Naive thymus-derived CD8-positive, alpha-beta T cell (primary cell): ENCODE results near the gene LRRC30. TPM values are rescaled to one million over a fixed set of nuclear protein-coding genes. Genes with fewer than 3 reads are reported as not detected.

Experiments
- ATAC-seq, 2 donors: fragments of 150-1000 bp; cut with Tn5 transposase in 1 of 2; sonication (Bioruptor Pico), chemical (Tn5 transposase) in 1 of 2; 1 replicate in 1 of 2; 2 replicates in 1 of 2; pipeline ENCODE4 v1.10.0; 2021; ENCODE audit warnings: mild to moderate bottlenecking in 2 of 2, moderate library complexity in 2 of 2
- POLR2A ChIA-PET: fragments of 350-600 bp; sonication (Branson Sonifier 250); formaldehyde crosslinking; loops from one replicate; lab custom pipeline; 2021; ENCODE audit warnings: antibody characterized with exemption; lab: Charles Lee
- DNase-seq, 10 donors: peaks; one replicate each; pipeline versions ENCODE4 v3.0.0 to v3.0.0-alpha.2; 2020 to 2022
- H3K27ac Mint-ChIP-seq, 10 donors: one replicate each; pipeline ENCODE4 v1.8.0; 2020 to 2022; ENCODE audit warnings: mild to moderate bottlenecking in 10 of 10, mixed read lengths in 10 of 10, moderate library complexity in 4 of 10, inconsistent platforms in 1 of 10
- H3K27me3 Mint-ChIP-seq, 5 donors: one replicate each; pipeline ENCODE4 v1.8.0; 2021 to 2022; ENCODE audit warnings: mixed read lengths in 5 of 5
- H3K36me3 Mint-ChIP-seq, 3 donors: one replicate each; pipeline ENCODE4 v1.8.0; 2020 to 2022; ENCODE audit warnings: mixed read lengths in 3 of 3, mild to moderate bottlenecking in 2 of 3, inconsistent platforms in 1 of 3
- H3K4me1 Mint-ChIP-seq, 4 donors: one replicate each; pipeline ENCODE4 v1.8.0; 2021 to 2022; ENCODE audit warnings: mixed read lengths in 4 of 4
- H3K4me3 Mint-ChIP-seq, 10 donors: one replicate each; pipeline ENCODE4 v1.8.0; 2020 to 2022; ENCODE audit warnings: mild to moderate bottlenecking in 10 of 10, mixed read lengths in 10 of 10, moderate library complexity in 6 of 10, inconsistent platforms in 1 of 10
- H3K9me3 Mint-ChIP-seq, 9 donors: one replicate each; pipeline ENCODE4 v1.8.0; 2020 to 2022; ENCODE audit warnings: mixed read lengths in 9 of 9, mild to moderate bottlenecking in 3 of 9, inconsistent platforms in 1 of 9, moderate library complexity in 1 of 9
- polyA plus RNA-seq, 3 donors: library from polyadenylated mRNA; unstranded; fragments of 300-500 nt; fragmentation: Illumina TruSeq; gene quantifications; one replicate each; pipeline ENCODE4 v1.2.3, GENCODE V29; 2021
- total RNA-seq, 8 experiments: library from RNA in 2 of 8; stranded (reverse) in 2 of 8; gene quantifications; one replicate each; pipeline ENCODE4 v1.2.3 and lab custom pipeline; 2021 to 2026

LRRC30 gene
- total and polyA plus RNA-seq, 5 experiments from 2014 or later: not detected

- H3K9me3 Mint-ChIP-seq: peaks cover 0 to 3% (median 0%) of the 10 kb centered on the region in 9 donors
- H3K27me3 Mint-ChIP-seq: no peaks in the 10 kb centered on the region
- POLR2A ChIA-PET: no interaction called here
- no peaks in the 10 kb centered on the region for H3K36me3 Mint-ChIP-seq
- H3K4me1 Mint-ChIP-seq: no peaks in the 10 kb centered on the region
- H3K27ac Mint-ChIP-seq: no peak overlapping the region
- ATAC-seq (no peak), DNase-seq (no peak)
- H3K4me3 Mint-ChIP-seq: no peak overlapping the region
Measured at GRCh38 chr18:7207366-7207915, 23.4 kb upstream of the LRRC30 start.

- Mint-ChIP-seq H3K27me3 (peaks cover 0 to 20% (median 6%) of the 10 kb centered on the region in 5 donors), H3K4me1 (no peaks in the 10 kb centered on the region), H3K36me3 (no peaks in the 10 kb centered on the region), H3K9me3 (peaks cover 0 to 4% (median 0%) of the 10 kb centered on the region in 9 donors), H3K27ac (no peak overlapping the region), H3K4me3 (no peak overlapping the region)
- ATAC-seq (no peak), DNase-seq (no peak)
- POLR2A ChIA-PET: no interaction called here
Measured at GRCh38 chr18:7221424-7222155, 9.3 kb upstream of the LRRC30 start.

DNA sequence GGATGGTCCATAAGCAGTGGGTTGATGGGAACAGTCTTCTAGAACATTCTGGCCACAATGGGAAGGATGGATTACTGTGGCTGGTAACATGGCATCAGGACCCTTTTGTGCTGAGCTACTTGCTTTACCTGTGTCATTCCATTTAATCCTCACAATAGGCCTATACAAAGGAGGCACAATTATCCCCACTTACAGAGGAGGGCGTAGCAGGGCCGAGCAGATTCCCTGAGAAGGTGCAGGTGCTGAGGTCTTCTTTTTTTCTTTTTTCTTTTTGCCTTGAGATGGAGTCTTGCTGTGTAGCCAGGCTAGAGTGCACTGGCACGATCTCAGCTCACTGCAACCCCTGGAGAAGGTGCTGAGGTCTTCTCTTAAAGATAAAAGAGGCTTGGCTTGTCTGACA lies 6.7 kb upstream of the LRRC30 start:
- H3K27ac Mint-ChIP-seq: no peak overlapping the region
- ATAC-seq: no peak
- no peaks in the 10 kb centered on the region for H3K9me3 Mint-ChIP-seq
- H3K27me3 Mint-ChIP-seq: peaks cover 0 to 20% (median 8%) of the 10 kb centered on the region in 5 donors
- no peaks in the 10 kb centered on the region for H3K36me3 Mint-ChIP-seq
- no peaks in the 10 kb centered on the region for H3K4me1 Mint-ChIP-seq
- H3K4me3 Mint-ChIP-seq: no peak overlapping the region
- POLR2A ChIA-PET: no interaction called here
- no peak for DNase-seq

DNA sequence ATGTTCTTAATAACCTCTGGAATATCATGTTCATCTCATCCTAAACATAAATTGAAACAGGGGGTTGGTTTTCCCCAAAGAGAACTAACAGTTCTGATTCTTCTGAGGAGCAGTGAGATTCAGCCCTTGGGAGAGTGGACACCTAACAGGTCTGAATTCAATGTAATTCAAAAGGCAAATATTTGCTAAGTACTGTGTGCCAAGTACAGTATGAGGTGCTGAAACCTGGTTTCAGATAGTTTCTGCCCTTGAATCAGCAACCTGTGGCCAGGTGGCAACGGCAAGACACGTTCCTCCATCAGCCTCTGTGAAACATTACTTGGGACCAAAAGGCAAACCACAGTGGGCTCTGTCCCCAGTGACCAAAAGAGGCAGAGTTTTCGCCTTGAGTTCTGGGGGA lies 1.3 kb downstream of the LRRC30 start:
- no peaks in the 10 kb centered on the region for H3K9me3 Mint-ChIP-seq

GRCh38 chr18:7233134-7233810 lies 2.4 kb downstream of the LRRC30 start:
- POLR2A ChIA-PET: no interaction called here
- no peaks in the 10 kb centered on the region for H3K9me3 Mint-ChIP-seq
- peaks cover 0 to 1% (median 0%) of the 10 kb centered on the region in 5 donors for H3K27me3 Mint-ChIP-seq
- H3K4me3 Mint-ChIP-seq: no peak overlapping the region
- no peak for DNase-seq
- ATAC-seq: no peak
- no peaks in the 10 kb centered on the region for H3K36me3 Mint-ChIP-seq
- no peak overlapping the region for H3K27ac Mint-ChIP-seq
- H3K4me1 Mint-ChIP-seq: no peaks in the 10 kb centered on the region

More for the DNA sequence above, 1.3 kb downstream of the LRRC30 start:
- Mint-ChIP-seq H3K4me3 (no peak overlapping the region), H3K27ac (no peak overlapping the region), H3K36me3 (no peaks in the 10 kb centered on the region), H3K27me3 (peaks cover 0 to 3% (median 0%) of the 10 kb centered on the region in 5 donors), H3K4me1 (no peaks in the 10 kb centered on the region)
- ATAC-seq (no peak), DNase-seq (no peak)
- POLR2A ChIA-PET: no interaction called here

DNA sequence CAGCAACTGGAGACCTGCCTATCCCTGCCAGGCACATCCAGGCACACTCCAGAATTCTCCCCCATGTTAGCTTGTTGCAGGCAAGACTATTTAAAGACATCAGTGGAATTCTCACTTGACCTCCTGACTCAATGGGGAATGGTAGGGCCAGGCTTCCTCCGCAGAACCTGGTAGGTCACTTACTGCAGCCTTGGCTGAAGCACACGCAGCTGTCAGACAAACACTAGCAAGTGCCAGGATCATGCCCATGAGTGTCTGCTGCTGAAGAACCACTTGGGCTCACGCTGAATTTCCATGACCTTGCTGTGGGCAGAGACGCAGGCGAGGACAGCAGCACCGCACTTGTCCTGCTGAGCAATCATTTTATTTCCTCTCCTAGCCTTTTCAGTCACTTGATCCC lies 3.2 kb downstream of the LRRC30 start:
- Mint-ChIP-seq H3K4me1 (no peaks in the 10 kb centered on the region), H3K9me3 (no peaks in the 10 kb centered on the region), H3K27ac (no peak overlapping the region), H3K4me3 (no peak overlapping the region), H3K27me3 (no peaks in the 10 kb centered on the region), H3K36me3 (no peaks in the 10 kb centered on the region)
- no peak for DNase-seq
- no peak for ATAC-seq
- POLR2A ChIA-PET: no interaction called here

DNA sequence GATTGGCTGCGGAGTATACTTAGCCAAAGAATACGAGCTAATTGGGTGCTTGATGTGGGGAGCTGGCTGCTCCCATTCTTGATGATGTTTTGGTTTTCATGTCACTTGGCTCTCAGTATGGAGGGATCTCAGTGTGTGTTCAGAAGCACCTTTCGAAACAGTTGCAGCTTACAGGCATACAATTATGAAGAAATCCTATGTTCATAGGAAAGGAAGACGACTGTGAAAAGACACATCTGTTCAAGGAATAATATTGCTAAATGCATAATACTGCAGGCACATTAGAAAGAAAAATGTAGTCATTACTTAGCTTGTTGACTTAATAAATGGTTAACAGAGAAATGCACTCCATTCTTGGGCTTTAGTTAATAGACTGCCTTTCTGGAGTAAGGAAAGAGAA lies 4.1 kb downstream of the LRRC30 start:
- H3K4me1 Mint-ChIP-seq: no peaks in the 10 kb centered on the region
- no peaks in the 10 kb centered on the region for H3K9me3 Mint-ChIP-seq
- no peak for DNase-seq
- H3K36me3 Mint-ChIP-seq: no peaks in the 10 kb centered on the region
- no peaks in the 10 kb centered on the region for H3K27me3 Mint-ChIP-seq
- no peak for ATAC-seq
- no peak overlapping the region for H3K4me3 Mint-ChIP-seq
- H3K27ac Mint-ChIP-seq: no peak overlapping the region
- POLR2A ChIA-PET: no interaction called here

DNA sequence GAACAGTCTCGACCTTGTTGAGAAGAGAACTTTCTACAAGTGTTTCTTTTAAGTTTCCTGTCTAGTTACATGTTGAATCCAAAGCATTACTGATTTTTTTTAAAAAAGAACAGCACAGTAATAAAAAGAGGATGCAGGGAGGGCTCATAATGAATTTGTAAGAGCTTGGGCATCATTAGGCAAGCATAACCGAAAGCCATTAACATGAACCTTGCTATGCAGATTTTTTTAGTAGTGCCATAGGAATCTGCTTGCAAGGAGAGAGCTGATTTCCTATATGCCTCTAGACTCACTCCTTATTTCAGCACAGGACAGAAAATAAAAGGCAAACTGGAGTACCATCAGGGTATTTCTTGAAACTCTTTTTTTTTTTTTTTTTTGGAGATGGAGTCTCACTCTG lies 5.2 kb downstream of the LRRC30 start:
- ATAC-seq (no peak), DNase-seq (no peak)
- Mint-ChIP-seq H3K36me3 (no peaks in the 10 kb centered on the region), H3K9me3 (peaks cover 0 to 7% (median 0%) of the 10 kb centered on the region in 9 donors), H3K4me1 (no peaks in the 10 kb centered on the region), H3K27ac (no peak overlapping the region), H3K4me3 (no peak overlapping the region), H3K27me3 (no peaks in the 10 kb centered on the region)
- POLR2A ChIA-PET: no interaction called here

- Mint-ChIP-seq H3K27ac (no peak overlapping the region), H3K9me3 (peaks cover 0 to 9% (median 0%) of the 10 kb centered on the region in 9 donors), H3K36me3 (no peaks in the 10 kb centered on the region), H3K4me1 (no peaks in the 10 kb centered on the region), H3K4me3 (no peak overlapping the region), H3K27me3 (no peaks in the 10 kb centered on the region)
- ATAC-seq (no peak), DNase-seq (no peak)
- POLR2A ChIA-PET: no interaction called here
Measured at GRCh38 chr18:7236933-7237332, 6.0 kb downstream of the LRRC30 start.

DNA sequence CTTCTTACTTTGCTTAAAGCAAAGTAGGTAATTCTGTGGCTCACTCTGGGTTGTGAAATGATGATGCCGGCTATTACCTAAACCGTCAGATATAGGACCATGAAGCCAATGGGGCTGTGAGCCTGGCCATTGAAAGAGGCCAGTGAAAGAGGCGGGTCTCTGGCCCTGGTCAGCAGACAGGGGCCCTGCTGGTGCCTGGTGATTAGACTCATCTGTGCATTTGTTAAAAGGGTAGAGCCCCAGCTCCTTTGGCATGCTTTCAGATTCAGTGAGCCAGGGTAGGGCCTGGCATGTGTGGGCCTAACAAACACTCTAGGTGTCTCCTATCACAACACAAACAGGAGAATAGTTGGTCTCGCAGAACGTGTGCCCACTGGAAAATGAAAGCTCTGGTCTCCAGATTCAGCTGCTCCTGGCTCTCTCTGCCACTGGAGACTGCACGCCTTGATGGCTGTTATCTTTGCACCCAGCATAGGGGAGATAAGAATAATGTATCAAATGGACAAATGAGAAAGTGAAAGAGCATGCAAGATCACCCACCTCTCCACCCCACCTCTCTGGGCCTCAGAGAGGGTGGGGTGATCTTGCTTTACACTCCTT lies 6.9 kb downstream of the LRRC30 start:
- H3K27ac Mint-ChIP-seq: no peak overlapping the region

GRCh38 chr18:7242926-7243325 lies 12.0 kb downstream of the LRRC30 start:
- H3K4me3 Mint-ChIP-seq: no peak overlapping the region
- H3K4me1 Mint-ChIP-seq: no peaks in the 10 kb centered on the region
- ATAC-seq (no peak), DNase-seq (no peak)
- peaks cover 0 to 9% (median 5%) of the 10 kb centered on the region in 9 donors for H3K9me3 Mint-ChIP-seq
- no peak overlapping the region for H3K27ac Mint-ChIP-seq
- peaks cover 0 to 7% (median 0%) of the 10 kb centered on the region in 5 donors for H3K27me3 Mint-ChIP-seq
- H3K36me3 Mint-ChIP-seq: no peaks in the 10 kb centered on the region
- POLR2A ChIA-PET: no interaction called here

More for the DNA sequence above, 6.9 kb downstream of the LRRC30 start:
- no peak for ATAC-seq
- Mint-ChIP-seq H3K4me3 (no peak overlapping the region), H3K4me1 (no peaks in the 10 kb centered on the region), H3K9me3 (peaks cover 0 to 9% (median 0%) of the 10 kb centered on the region in 9 donors), H3K27me3 (no peaks in the 10 kb centered on the region), H3K36me3 (no peaks in the 10 kb centered on the region)
- DNase-seq: no peak
- POLR2A ChIA-PET: no interaction called here

- no peak for DNase-seq
- H3K4me1 Mint-ChIP-seq: no peaks in the 10 kb centered on the region
- H3K27me3 Mint-ChIP-seq: peaks cover 0 to 7% (median 0%) of the 10 kb centered on the region in 5 donors
Measured at GRCh38 chr18:7248877-7249276, 18.0 kb downstream of the LRRC30 start.

DNA sequence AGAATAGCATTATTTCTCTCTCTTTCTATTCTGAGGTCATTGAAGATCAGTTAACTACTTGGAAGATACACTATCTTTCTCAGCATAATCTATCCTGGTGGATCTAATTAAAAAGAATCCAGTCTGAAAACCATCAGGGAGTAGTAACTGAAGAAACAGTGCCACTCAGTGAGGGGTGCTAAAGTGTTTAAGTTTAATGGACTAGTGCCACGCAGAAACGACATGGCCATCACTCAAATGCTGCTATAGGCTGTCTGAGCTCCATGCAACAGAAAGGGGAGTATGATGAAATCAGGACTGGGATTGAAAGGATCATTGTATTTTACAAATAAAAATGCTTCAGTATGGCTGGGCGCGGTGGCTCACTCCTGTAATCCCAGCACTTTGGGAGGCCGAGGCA lies 23.3 kb downstream of the LRRC30 start:
- H3K27me3 Mint-ChIP-seq: peaks cover 0 to 4% (median 0%) of the 10 kb centered on the region in 5 donors
- no peaks in the 10 kb centered on the region for H3K36me3 Mint-ChIP-seq
- peaks cover 0 to 4% (median 0%) of the 10 kb centered on the region in 9 donors for H3K9me3 Mint-ChIP-seq
- no peak overlapping the region for H3K4me3 Mint-ChIP-seq
- POLR2A ChIA-PET: no interaction called here
- H3K27ac Mint-ChIP-seq: no peak overlapping the region
- no peaks in the 10 kb centered on the region for H3K4me1 Mint-ChIP-seq
- DNase-seq (no peak), ATAC-seq (no peak)

More at GRCh38 chr18:7248877-7249276, 18.0 kb downstream of the LRRC30 start:
- POLR2A ChIA-PET: no interaction called here
- Mint-ChIP-seq H3K36me3 (no peaks in the 10 kb centered on the region), H3K27ac (no peak overlapping the region), H3K9me3 (peaks cover 0 to 7% (median 2%) of the 10 kb centered on the region in 9 donors), H3K4me3 (no peak overlapping the region)
- ATAC-seq: no peak
